Liver (tissue), 9 donors: ENCODE results near the gene SKI. TPM values are rescaled to one million over a fixed set of nuclear protein-coding genes. Genes with fewer than 3 reads are reported as not detected.

Experiments
- DNase-seq: peaks from one replicate; pipeline ENCODE4 v3.0.0-alpha.2; 2017; ENCODE audit warnings: low spot score
- H3K27ac ChIP-seq, 2 donors: one replicate each; pipeline ENCODE4 v1.7.0; 2013; ENCODE audit warnings: inconsistent platforms in 2 of 2, low read length in 2 of 2, control low read depth in 1 of 2, low read depth in 1 of 2, mild to moderate bottlenecking in 1 of 2
- H3K27me3 ChIP-seq, 4 donors: one replicate each; pipeline versions ENCODE4 v1.6.1 to v1.7.0; 2013; ENCODE audit warnings: low read length in 3 of 4, inconsistent platforms in 1 of 4, mild to moderate bottlenecking in 1 of 4, moderate library complexity in 1 of 4; ENCODE audit not compliant: control insufficient read depth in 4 of 4, insufficient read depth in 4 of 4
- H3K36me3 ChIP-seq, 4 donors: one replicate each; pipeline versions ENCODE4 v1.6.1 to v1.7.0; 2013; ENCODE audit warnings: low read length in 3 of 4, mild to moderate bottlenecking in 3 of 4, low read depth in 1 of 4, moderate library complexity in 1 of 4; ENCODE audit not compliant: control insufficient read depth in 4 of 4, insufficient read depth in 3 of 4
- H3K4me1 ChIP-seq, 4 donors: one replicate each; pipeline versions ENCODE4 v1.6.1 to v1.7.0; 2013; ENCODE audit warnings: low read length in 3 of 4, mild to moderate bottlenecking in 3 of 4, moderate library complexity in 1 of 4; ENCODE audit not compliant: control insufficient read depth in 4 of 4, insufficient read depth in 4 of 4
- H3K4me3 ChIP-seq, 3 donors: one replicate each; pipeline versions ENCODE4 v1.6.1 to v1.7.0; 2013; ENCODE audit warnings: low read length in 3 of 3, control low read depth in 1 of 3, low read depth in 1 of 3, mild to moderate bottlenecking in 1 of 3
- H3K9ac ChIP-seq, 2 donors: one replicate each; pipeline ENCODE4 v1.7.0; 2013; ENCODE audit warnings: low read length in 2 of 2, mild to moderate bottlenecking in 2 of 2, moderate library complexity in 2 of 2, control low read depth in 1 of 2, low read depth in 1 of 2
- H3K9me3 ChIP-seq, 4 donors: one replicate each; pipeline versions ENCODE4 v1.6.1 to v1.7.0; 2013; ENCODE audit warnings: low read length in 3 of 4; ENCODE audit not compliant: control insufficient read depth in 4 of 4
- EGR1 ChIP-seq, 2 donors: IDR thresholded peaks; 2 replicates each; pipeline ENCODE4 v1.6.1; 2016 to 2018; ENCODE audit warnings: antibody characterized with exemption in 2 of 2, low read depth in 2 of 2
- FOXA2 ChIP-seq: IDR thresholded peaks from 2 replicates; pipeline ENCODE4 v1.6.1; 2016; ENCODE audit warnings: antibody characterized with exemption
- GABPA ChIP-seq, 2 donors: IDR thresholded peaks in 1 of 2; conservative IDR thresholded peaks in 1 of 2; 2 replicates each; pipeline ENCODE4 v1.6.1; 2016; ENCODE audit warnings: antibody characterized with exemption in 2 of 2, mild to moderate bottlenecking in 1 of 2, moderate library complexity in 1 of 2
- HNF4A ChIP-seq, 2 donors: conservative IDR thresholded peaks; 2 replicates each; pipeline ENCODE4 v1.6.1; 2016; ENCODE audit warnings: antibody characterized with exemption in 2 of 2, mild to moderate bottlenecking in 2 of 2
- HNF4G ChIP-seq: IDR thresholded peaks from 2 replicates; pipeline ENCODE4 v1.6.1; 2016; ENCODE audit warnings: antibody characterized with exemption
- JUND ChIP-seq, 2 donors: IDR thresholded peaks; 2 replicates each; pipeline ENCODE4 v1.6.1; 2016; ENCODE audit warnings: antibody characterized with exemption in 2 of 2
- NR2F2 ChIP-seq: IDR thresholded peaks from 2 replicates; pipeline ENCODE4 v1.6.1; 2016; ENCODE audit warnings: antibody characterized with exemption
- RXRA ChIP-seq, 2 donors: IDR thresholded peaks; 2 replicates each; pipeline ENCODE4 v1.6.1; 2017 to 2018; ENCODE audit warnings: antibody characterized with exemption in 2 of 2, mild to moderate bottlenecking in 1 of 2
- TAF1 ChIP-seq: conservative IDR thresholded peaks from 2 replicates; pipeline ENCODE4 v1.6.1; 2016; ENCODE audit warnings: antibody characterized with exemption, mild to moderate bottlenecking
- YY1 ChIP-seq: IDR thresholded peaks from 2 replicates; pipeline ENCODE4 v1.6.1; 2016; ENCODE audit warnings: antibody characterized with exemption, mild to moderate bottlenecking
- WGBS: extraction: QIAGEN DNeasy Blood & Tissue Kit; methylation state at CpG from one replicate; pipeline ENCODE4 v1.1.7; 2013; 5-methylcytosine and 5-hydroxymethylcytosine counted together
- polyA plus RNA-seq, 2 donors: library from polyadenylated mRNA; stranded (reverse) in 1 of 2; unstranded in 1 of 2; fragments of 200-250 nt in 1 of 2; fragments of >200 nt in 1 of 2; fragmentation: Nextera tagmentation in 1 of 2; extraction: Ambion mirVana in 1 of 2; gene quantifications; one replicate each; pipeline versions ENCODE4 v1.2.1 to v1.2.3, GENCODE V29; 2013 to 2015
- total RNA-seq, 2 donors: library from RNA; depleted of rRNA; stranded (reverse); fragments of >200 nt; gene quantifications; one replicate each; pipeline ENCODE4 v1.2.3, GENCODE V29; 2014
- TF ChIP-seq, protein P1 (sequence below): fragments of 150-350 bp; IDR thresholded peaks from 2 replicates; pipeline ENCODE4 v1.5.1; 2017; ENCODE audit warnings: improper control_type of control experiment, low read depth, low read length; ENCODE audit not compliant: missing input control
- TF ChIP-seq, protein P2 (sequence below): IDR thresholded peaks from 2 replicates; pipeline ENCODE4 v1.6.1; 2016; ENCODE audit warnings: antibody characterized with exemption
- TF ChIP-seq, protein P3 (sequence below): IDR thresholded peaks from 2 replicates; pipeline ENCODE4 v1.6.1; 2016; ENCODE audit warnings: antibody characterized with exemption, mild to moderate bottlenecking
- TF ChIP-seq, protein P4 (sequence below): IDR thresholded peaks from 2 replicates; pipeline ENCODE4 v1.6.1; 2016; ENCODE audit warnings: antibody characterized with exemption
- donor health status: healthy.
- donor health status: healthy.
- donor health status: healthy.
- donor health status: healthy.
- donor health status: healthy.

The SKI gene
- total and polyA plus RNA-seq, 4 donors, result 3.2 to 21.3 (median 19.5) TPM

GRCh38 chr1:2358651-2359640 is 130.8 kb downstream of the SKI start:
- DNase-seq, result no peak

More at GRCh38 chr1:2358651-2359640, 130.8 kb downstream of the SKI start:
- H3K4me3 ChIP-seq, result no peak overlapping the region
- H3K27ac ChIP-seq, result no peak overlapping the region
- no peak overlapping the region for H3K9ac ChIP-seq
- H3K27me3 ChIP-seq, result no peaks in the 10 kb centered on the region
- WGBS, result 83% methylated on average over 24 of the region's 24 CpGs
- no peaks in the 10 kb centered on the region for H3K36me3 ChIP-seq
- H3K4me1 ChIP-seq, result no peaks in the 10 kb centered on the region
- H3K9me3 ChIP-seq, result peaks cover 0 to under 1% (median 0%) of the 10 kb centered on the region in 4 donors
- no peak for TF ChIP-seq GABPA (IDR thresholded peaks at IDR 0.05 in 1 of 2, conservative IDR thresholded peaks at IDR 0.05 in 1 of 2)
- TF ChIP-seq EGR1 (IDR thresholded peaks at IDR 0.05; ENCODE audit: low read depth in 2 of 2), result no peak
- TF ChIP-seq TAF1, result no peak
- no peak for TF ChIP-seq HNF4A (conservative IDR thresholded peaks at IDR 0.05)
- TF ChIP-seq YY1, result no peak
- TF ChIP-seq, protein P1, sequence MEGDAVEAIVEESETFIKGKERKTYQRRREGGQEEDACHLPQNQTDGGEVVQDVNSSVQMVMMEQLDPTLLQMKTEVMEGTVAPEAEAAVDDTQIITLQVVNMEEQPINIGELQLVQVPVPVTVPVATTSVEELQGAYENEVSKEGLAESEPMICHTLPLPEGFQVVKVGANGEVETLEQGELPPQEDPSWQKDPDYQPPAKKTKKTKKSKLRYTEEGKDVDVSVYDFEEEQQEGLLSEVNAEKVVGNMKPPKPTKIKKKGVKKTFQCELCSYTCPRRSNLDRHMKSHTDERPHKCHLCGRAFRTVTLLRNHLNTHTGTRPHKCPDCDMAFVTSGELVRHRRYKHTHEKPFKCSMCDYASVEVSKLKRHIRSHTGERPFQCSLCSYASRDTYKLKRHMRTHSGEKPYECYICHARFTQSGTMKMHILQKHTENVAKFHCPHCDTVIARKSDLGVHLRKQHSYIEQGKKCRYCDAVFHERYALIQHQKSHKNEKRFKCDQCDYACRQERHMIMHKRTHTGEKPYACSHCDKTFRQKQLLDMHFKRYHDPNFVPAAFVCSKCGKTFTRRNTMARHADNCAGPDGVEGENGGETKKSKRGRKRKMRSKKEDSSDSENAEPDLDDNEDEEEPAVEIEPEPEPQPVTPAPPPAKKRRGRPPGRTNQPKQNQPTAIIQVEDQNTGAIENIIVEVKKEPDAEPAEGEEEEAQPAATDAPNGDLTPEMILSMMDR, result no peak
- no peak for TF ChIP-seq NR2F2
- TF ChIP-seq, protein P2, sequence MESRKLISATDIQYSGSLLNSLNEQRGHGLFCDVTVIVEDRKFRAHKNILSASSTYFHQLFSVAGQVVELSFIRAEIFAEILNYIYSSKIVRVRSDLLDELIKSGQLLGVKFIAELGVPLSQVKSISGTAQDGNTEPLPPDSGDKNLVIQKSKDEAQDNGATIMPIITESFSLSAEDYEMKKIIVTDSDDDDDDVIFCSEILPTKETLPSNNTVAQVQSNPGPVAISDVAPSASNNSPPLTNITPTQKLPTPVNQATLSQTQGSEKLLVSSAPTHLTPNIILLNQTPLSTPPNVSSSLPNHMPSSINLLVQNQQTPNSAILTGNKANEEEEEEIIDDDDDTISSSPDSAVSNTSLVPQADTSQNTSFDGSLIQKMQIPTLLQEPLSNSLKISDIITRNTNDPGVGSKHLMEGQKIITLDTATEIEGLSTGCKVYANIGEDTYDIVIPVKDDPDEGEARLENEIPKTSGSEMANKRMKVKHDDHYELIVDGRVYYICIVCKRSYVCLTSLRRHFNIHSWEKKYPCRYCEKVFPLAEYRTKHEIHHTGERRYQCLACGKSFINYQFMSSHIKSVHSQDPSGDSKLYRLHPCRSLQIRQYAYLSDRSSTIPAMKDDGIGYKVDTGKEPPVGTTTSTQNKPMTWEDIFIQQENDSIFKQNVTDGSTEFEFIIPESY, result no peak
- TF ChIP-seq, protein P3, sequence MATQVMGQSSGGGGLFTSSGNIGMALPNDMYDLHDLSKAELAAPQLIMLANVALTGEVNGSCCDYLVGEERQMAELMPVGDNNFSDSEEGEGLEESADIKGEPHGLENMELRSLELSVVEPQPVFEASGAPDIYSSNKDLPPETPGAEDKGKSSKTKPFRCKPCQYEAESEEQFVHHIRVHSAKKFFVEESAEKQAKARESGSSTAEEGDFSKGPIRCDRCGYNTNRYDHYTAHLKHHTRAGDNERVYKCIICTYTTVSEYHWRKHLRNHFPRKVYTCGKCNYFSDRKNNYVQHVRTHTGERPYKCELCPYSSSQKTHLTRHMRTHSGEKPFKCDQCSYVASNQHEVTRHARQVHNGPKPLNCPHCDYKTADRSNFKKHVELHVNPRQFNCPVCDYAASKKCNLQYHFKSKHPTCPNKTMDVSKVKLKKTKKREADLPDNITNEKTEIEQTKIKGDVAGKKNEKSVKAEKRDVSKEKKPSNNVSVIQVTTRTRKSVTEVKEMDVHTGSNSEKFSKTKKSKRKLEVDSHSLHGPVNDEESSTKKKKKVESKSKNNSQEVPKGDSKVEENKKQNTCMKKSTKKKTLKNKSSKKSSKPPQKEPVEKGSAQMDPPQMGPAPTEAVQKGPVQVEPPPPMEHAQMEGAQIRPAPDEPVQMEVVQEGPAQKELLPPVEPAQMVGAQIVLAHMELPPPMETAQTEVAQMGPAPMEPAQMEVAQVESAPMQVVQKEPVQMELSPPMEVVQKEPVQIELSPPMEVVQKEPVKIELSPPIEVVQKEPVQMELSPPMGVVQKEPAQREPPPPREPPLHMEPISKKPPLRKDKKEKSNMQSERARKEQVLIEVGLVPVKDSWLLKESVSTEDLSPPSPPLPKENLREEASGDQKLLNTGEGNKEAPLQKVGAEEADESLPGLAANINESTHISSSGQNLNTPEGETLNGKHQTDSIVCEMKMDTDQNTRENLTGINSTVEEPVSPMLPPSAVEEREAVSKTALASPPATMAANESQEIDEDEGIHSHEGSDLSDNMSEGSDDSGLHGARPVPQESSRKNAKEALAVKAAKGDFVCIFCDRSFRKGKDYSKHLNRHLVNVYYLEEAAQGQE, result no peak
- TF ChIP-seq FOXA2, result no peak
- TF ChIP-seq, protein P4, sequence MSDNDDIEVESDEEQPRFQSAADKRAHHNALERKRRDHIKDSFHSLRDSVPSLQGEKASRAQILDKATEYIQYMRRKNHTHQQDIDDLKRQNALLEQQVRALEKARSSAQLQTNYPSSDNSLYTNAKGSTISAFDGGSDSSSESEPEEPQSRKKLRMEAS, result no peak
- no peak for TF ChIP-seq RXRA (IDR thresholded peaks at IDR 0.05)
- TF ChIP-seq HNF4G, result no peak
- TF ChIP-seq JUND (IDR thresholded peaks at IDR 0.05), result no peak

Other genes with a start within 250 kb of the SKI start
- gene CFAP74, start 224.5 kb upstream of the SKI start, total RNA-seq, result under 1 TPM in 1 of 2 donors, not detected in 1; under 0.01 TPM
- under 1 TPM in 1 of 2 donors, not detected in 1; 0.31 TPM for gene CFAP74, start 224.5 kb upstream of the SKI start, polyA plus RNA-seq
- not detected for gene GABRD, start 209.0 kb upstream of the SKI start, total RNA-seq
- under 1 TPM in 1 of 2 donors, not detected in 1; 0.29 TPM for gene GABRD, start 209.0 kb upstream of the SKI start, polyA plus RNA-seq
- 1 to 10 TPM; 7.6 to 9.3 TPM for gene PRKCZ, start 177.9 kb upstream of the SKI start, total RNA-seq
- gene PRKCZ, start 177.9 kb upstream of the SKI start, polyA plus RNA-seq, result 1 to 10 TPM; 4.8 to 9.9 TPM
- gene FAAP20, start 33.5 kb upstream of the SKI start, total RNA-seq, result 10 to 100 TPM in 1 of 2 donors, 1 to 10 TPM in 1; 5.6 to 11.9 TPM
- 10 to 100 TPM; 19.6 to 31.5 TPM for gene FAAP20, start 33.5 kb upstream of the SKI start, polyA plus RNA-seq
- gene MORN1, start 163.2 kb downstream of the SKI start, total RNA-seq, result 1 to 10 TPM; 4.9 to 6.9 TPM
- 1 to 10 TPM; 2.3 TPM for gene MORN1, start 163.2 kb downstream of the SKI start, polyA plus RNA-seq
- gene RER1, start 163.5 kb downstream of the SKI start, total RNA-seq, result 10 to 100 TPM; 43.5 to 78.8 TPM
- 100 to 1,000 TPM; 101 to 142 TPM for gene RER1, start 163.5 kb downstream of the SKI start, polyA plus RNA-seq
- gene PEX10, start 184.2 kb downstream of the SKI start, total RNA-seq, result 10 to 100 TPM; 10.7 to 16.4 TPM
- 10 to 100 TPM in 1 of 2 donors, 1 to 10 TPM in 1; 6.2 to 12.9 TPM for gene PEX10, start 184.2 kb downstream of the SKI start, polyA plus RNA-seq
- gene PLCH2, start 248.0 kb downstream of the SKI start, total RNA-seq, result 1 to 10 TPM in 1 of 2 donors, under 1 TPM in 1; 0.33 to 1.0 TPM
- gene PLCH2, start 248.0 kb downstream of the SKI start, polyA plus RNA-seq, result 1 to 10 TPM in 1 of 2 donors, not detected in 1; 1.3 TPM